Globus pallidus (tissue), 1 donor: ENCODE measurements around the gene GTPBP1.

Source experiments
- DNase-seq: peaks from one replicate; pipeline ENCODE4 v3.0.0-alpha.2; 2015; ENCODE audit warnings: low spot score

Gene GTPBP1

GRCh38 chr22:38705235-38706100 lies at the start of gene GTPBP1:
GTPBP1 (plus strand) TSS chr22:38705944; CDS start chr22:38705956, 12 bp downstream.
- peak; percentile 100 for DNase-seq

GRCh38 chr22:38656256-38657044 lies 49.3 kb upstream of the GTPBP1 start, which contains the start of the genes CBY1 and FAM227A:
CBY1 (plus strand) TSS chr22:38656638; CDS start chr22:38668055, 11,417 bp downstream.
FAM227A (minus strand) TSS chr22:38656392; CDS start chr22:38650168, 6,224 bp downstream.
- peak; percentile 90 for DNase-seq

GRCh38 chr22:38657045-38657909 lies 48.5 kb upstream of the GTPBP1 start:
- no peak for DNase-seq

GRCh38 chr22:38674888-38675287 lies 30.9 kb upstream of the GTPBP1 start:
- DNase-seq, result peak; percentile 57

- DNase-seq, result no peak
Observed at GRCh38 chr22:38675833-38676232, 29.9 kb upstream of the GTPBP1 start.

- DNase-seq, result peak; percentile 87
Observed at GRCh38 chr22:38681582-38682335, 24.0 kb upstream of the GTPBP1 start, which contains the start of gene TOMM22. TOMM22 (plus strand) TSS chr22:38681957; CDS start chr22:38681979, 22 bp downstream.

- DNase-seq, result no peak
Observed at GRCh38 chr22:38684895-38685294, 20.8 kb upstream of the GTPBP1 start.

- no peak for DNase-seq
Observed at GRCh38 chr22:38685761-38686160, 20.0 kb upstream of the GTPBP1 start.

- DNase-seq, result no peak
Observed at GRCh38 chr22:38689651-38690050, 16.1 kb upstream of the GTPBP1 start.

- no peak for DNase-seq
Observed at GRCh38 chr22:38694049-38694448, 11.7 kb upstream of the GTPBP1 start.

- DNase-seq, result no peak
Observed at GRCh38 chr22:38694940-38695339, 10.8 kb upstream of the GTPBP1 start.

- DNase-seq, result no peak
Observed at GRCh38 chr22:38696606-38697424, 8.9 kb upstream of the GTPBP1 start.

GRCh38 chr22:38697425-38698089 lies 8.2 kb upstream of the GTPBP1 start:
- DNase-seq, result no peak

GRCh38 chr22:38698407-38699094 lies 7.2 kb upstream of the GTPBP1 start:
- DNase-seq, result no peak

GRCh38 chr22:38699143-38699542 lies 6.6 kb upstream of the GTPBP1 start:
- no peak for DNase-seq

- DNase-seq, result no peak
Observed at GRCh38 chr22:38699784-38700183, 6.0 kb upstream of the GTPBP1 start.

GRCh38 chr22:38700270-38700788 lies 5.4 kb upstream of the GTPBP1 start:
- DNase-seq, result no peak

- peak; percentile 91 for DNase-seq
Observed at GRCh38 chr22:38700789-38701628, 4.7 kb upstream of the GTPBP1 start, which contains the start of gene JOSD1. JOSD1 (minus strand) TSS chr22:38700943; CDS start chr22:38699987, 956 bp downstream.
